Left ventricle myocardium inferior (tissue), 1 donor: ENCODE data around the gene ARMC12. TPM values are rescaled to one million over a fixed set of nuclear protein-coding genes. Genes with fewer than 3 reads are reported as not detected.

Experiments
- DNase-seq: peaks from one replicate; pipeline ENCODE4 v3.0.0-alpha.2; 2020
- H3K27ac ChIP-seq: fragments of 200-600 bp; replicated peaks from 2 replicates; pipeline ENCODE4 v1.8.0; 2021
- H3K27me3 ChIP-seq: fragments of 200-600 bp; 2 replicates; pipeline ENCODE4 v1.8.0; 2021; ENCODE audit warnings: low read depth
- H3K36me3 ChIP-seq: fragments of 200-600 bp; 2 replicates; pipeline ENCODE4 v1.8.0; 2021
- H3K4me1 ChIP-seq: fragments of 200-600 bp; 2 replicates; pipeline ENCODE4 v1.8.0; 2021
- H3K4me3 ChIP-seq: fragments of 200-600 bp; 2 replicates; pipeline ENCODE4 v1.8.0; 2021; ENCODE audit warnings: mild to moderate bottlenecking, moderate library complexity
- H3K9me3 ChIP-seq: fragments of 200-600 bp; replicated peaks from 2 replicates; pipeline ENCODE4 v1.8.0; 2021
- intact Hi-C: fragments of 100-400 bp; cut with micrococcal nuclease; formaldehyde crosslinking; loops from one replicate; pipeline ENCODE4 v1.11.0; 2022
- total RNA-seq: library from RNA; stranded (reverse); fragmentation: NEBNext Ultra II Directional; extraction: Animal tissue kit (Norgen Biotek cat#: 25700); gene quantifications from one replicate; pipeline ENCODE4 v1.2.1, GENCODE V29; 2021
- TF ChIP-seq, protein P1 (sequence below): fragments of 200-600 bp; IDR thresholded peaks from 2 replicates; pipeline ENCODE4 v1.8.0; 2021; ENCODE audit warnings: antibody characterized with exemption, mild to moderate bottlenecking, borderline replicate concordance
- donor health status: DM: no; HTN: yes; CAD: no; lungs with severe emphysema.

ARMC12 gene
- total RNA-seq, 1 donor from 2014 or later = not detected

DNA sequence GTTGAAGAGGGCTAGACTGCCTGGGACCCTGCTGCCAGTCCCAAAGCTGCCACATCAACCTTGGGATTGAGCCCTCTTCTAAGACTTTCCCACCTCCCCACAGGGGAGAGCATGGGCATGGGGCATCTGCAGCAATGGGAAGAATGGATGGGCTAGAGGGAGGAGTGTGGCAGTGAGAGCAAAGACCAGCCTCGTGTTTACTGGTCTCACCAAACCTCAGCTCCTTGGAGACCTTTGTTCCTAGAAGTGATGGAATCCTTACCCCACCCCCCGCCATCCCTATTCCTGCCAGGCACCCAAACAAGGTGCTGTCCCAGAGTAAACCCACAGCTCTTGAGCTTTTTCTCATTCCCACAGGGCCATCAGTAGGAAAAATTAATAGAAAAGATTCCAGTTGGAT, 20.0 kb upstream of the ARMC12 start:
- Histone ChIP-seq H3K27ac (no peak overlapping the region), H3K36me3 (no peaks in the 10 kb centered on the region), H3K27me3 (no peaks in the 10 kb centered on the region), H3K4me3 (no peak overlapping the region), H3K4me1 (peaks cover 40% of the 10 kb centered on the region), H3K9me3 (no peaks in the 10 kb centered on the region)
- intact Hi-C loops = no loop called here
- TF ChIP-seq, protein P1, sequence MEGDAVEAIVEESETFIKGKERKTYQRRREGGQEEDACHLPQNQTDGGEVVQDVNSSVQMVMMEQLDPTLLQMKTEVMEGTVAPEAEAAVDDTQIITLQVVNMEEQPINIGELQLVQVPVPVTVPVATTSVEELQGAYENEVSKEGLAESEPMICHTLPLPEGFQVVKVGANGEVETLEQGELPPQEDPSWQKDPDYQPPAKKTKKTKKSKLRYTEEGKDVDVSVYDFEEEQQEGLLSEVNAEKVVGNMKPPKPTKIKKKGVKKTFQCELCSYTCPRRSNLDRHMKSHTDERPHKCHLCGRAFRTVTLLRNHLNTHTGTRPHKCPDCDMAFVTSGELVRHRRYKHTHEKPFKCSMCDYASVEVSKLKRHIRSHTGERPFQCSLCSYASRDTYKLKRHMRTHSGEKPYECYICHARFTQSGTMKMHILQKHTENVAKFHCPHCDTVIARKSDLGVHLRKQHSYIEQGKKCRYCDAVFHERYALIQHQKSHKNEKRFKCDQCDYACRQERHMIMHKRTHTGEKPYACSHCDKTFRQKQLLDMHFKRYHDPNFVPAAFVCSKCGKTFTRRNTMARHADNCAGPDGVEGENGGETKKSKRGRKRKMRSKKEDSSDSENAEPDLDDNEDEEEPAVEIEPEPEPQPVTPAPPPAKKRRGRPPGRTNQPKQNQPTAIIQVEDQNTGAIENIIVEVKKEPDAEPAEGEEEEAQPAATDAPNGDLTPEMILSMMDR = no peak
- no peak for DNase-seq

DNA sequence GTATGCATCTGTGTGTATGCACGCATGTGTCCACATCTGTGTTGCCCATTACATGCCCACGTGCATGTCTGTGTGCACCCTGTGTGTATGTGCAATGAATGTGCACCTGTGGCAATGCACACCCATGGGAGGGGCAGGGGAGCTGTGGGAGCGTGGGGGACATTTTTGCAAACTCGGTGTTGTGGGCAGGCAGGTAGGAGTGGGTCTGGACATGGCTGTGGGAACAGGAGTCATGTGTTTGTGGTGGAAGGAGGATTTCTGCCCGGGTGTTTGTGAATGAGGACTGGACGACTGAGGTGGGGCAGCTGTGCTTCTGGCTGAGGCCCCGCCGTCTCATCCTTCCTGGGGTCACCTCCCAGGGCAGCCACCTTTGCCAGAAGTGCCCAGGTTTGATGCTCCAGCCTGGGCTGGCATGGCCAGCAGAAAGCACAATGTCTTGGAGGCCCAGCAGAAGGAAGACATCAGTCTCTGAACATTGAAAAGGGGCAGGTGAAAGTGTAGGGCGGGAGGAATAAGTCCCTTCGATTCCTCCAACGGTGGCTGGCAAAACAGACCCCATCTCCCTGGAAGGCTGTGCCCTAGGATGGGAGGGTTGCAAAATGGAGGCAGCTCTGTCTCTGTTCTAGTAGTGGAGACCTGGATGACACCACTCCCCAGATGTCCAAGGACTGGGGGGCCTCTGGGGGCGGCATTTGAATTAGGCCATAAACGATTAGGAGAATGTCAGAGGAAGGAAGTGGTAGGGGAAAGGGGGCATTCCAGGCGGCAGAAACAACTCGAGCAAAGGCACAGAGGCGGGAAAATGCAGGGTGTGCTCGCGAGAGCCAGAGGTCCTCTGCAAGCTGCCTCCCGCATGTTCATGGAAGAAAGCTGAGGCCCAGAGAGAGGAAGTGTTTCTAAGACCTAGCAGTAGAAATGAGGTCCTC, 19.1 kb upstream of the ARMC12 start:
- H3K27me3 ChIP-seq = no peaks in the 10 kb centered on the region
- TF ChIP-seq, protein P1 = no peak
- H3K4me3 ChIP-seq = no peak overlapping the region
- peaks cover 49% of the 10 kb centered on the region for H3K4me1 ChIP-seq
- intact Hi-C loops = no loop called here
- no peak for DNase-seq
- no peaks in the 10 kb centered on the region for H3K9me3 ChIP-seq
- no peaks in the 10 kb centered on the region for H3K36me3 ChIP-seq
- peak overlapping the region; percentile 100 for H3K27ac ChIP-seq

DNA sequence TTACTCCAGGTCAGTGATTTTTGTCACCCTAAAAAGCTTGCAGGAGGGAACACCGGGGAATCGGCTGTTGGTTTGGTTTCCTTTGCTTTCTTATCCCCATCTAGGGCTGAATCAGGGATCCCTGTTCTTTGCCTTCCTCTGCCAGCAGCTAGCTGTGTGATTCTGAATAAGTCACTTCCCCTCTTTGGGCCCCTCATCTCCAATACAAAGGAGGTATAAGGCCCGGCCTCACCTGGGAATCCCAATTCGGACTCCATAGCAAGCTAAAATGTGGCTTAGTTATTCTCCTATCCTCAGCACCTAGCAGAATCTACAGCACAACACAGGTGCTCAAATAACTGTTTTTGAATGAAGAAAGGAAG, 18.5 kb upstream of the ARMC12 start:
- peak overlapping the region; percentile 100 for H3K27ac ChIP-seq
- intact Hi-C loops = no loop called here
- no peaks in the 10 kb centered on the region for H3K27me3 ChIP-seq
- no peaks in the 10 kb centered on the region for H3K36me3 ChIP-seq
- H3K4me3 ChIP-seq = no peak overlapping the region
- H3K9me3 ChIP-seq = no peaks in the 10 kb centered on the region
- peaks cover 53% of the 10 kb centered on the region for H3K4me1 ChIP-seq
- no peak for DNase-seq
- TF ChIP-seq, protein P1 = no peak

DNA sequence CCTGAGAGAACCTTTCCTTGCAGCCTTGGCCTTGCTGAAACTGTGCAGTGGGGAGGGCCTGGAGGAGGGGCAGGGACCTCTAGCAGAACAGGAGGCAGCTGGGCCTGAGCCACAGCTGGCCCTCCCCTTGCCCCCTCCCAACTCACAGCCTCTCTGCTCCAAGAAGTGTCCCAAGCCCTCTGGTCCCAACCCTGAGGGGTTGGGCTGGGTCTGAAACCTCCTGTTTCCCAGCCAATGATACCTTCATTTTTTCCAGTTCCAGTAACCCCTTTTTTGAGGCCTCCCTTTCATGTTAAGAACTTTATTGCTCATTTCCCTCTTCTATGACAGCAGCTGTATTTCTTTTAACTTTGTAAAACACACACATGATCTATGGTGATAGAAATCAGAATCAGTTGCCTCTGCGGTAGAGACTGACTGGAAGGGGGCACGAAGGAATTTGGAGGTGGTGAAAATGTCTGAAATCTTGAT, 17.9 kb upstream of the ARMC12 start:
- TF ChIP-seq, protein P1 = no peak
- no peak for DNase-seq
- intact Hi-C loops = no loop called here
- Histone ChIP-seq H3K4me3 (peak overlapping the region; percentile 57), H3K27ac (peak overlapping the region; percentile 100), H3K27me3 (no peaks in the 10 kb centered on the region), H3K36me3 (no peaks in the 10 kb centered on the region), H3K9me3 (no peaks in the 10 kb centered on the region), H3K4me1 (peaks cover 59% of the 10 kb centered on the region)

DNA sequence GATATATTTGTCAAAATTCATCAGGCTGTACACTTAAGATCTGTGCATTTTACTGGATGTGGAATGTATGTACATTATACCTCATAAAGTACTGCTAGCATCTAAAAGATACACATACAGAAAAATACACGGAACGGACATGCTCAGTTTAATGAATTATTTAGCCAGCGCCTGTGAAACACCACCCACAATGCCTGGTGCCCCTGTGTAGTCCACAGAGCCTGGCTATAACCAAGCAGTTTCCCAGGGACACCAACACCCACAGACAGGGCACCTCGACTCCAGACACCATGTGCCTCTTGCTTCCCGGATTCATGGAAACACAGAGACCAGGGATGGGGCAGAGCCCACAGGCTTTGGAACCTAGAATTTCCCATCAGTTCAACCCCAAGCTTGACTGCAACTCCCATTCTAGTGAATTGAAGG, 17.4 kb upstream of the ARMC12 start:
- no peak for DNase-seq
- H3K4me1 ChIP-seq = peaks cover 63% of the 10 kb centered on the region
- no peaks in the 10 kb centered on the region for H3K9me3 ChIP-seq
- peak overlapping the region; percentile 100 for H3K27ac ChIP-seq
- TF ChIP-seq, protein P1 = no peak
- no peaks in the 10 kb centered on the region for H3K27me3 ChIP-seq
- H3K36me3 ChIP-seq = no peaks in the 10 kb centered on the region
- peak overlapping the region; percentile 57 for H3K4me3 ChIP-seq
- intact Hi-C loops = no loop called here
